Measurements from ENCODE around the gene KRT85. TPM values are rescaled to one million over a fixed set of nuclear protein-coding genes. Genes with fewer than 3 reads are reported as not detected.

The KRT85 gene
- total RNA-seq, 1 donor from 2014 or later = not detected

DNA sequence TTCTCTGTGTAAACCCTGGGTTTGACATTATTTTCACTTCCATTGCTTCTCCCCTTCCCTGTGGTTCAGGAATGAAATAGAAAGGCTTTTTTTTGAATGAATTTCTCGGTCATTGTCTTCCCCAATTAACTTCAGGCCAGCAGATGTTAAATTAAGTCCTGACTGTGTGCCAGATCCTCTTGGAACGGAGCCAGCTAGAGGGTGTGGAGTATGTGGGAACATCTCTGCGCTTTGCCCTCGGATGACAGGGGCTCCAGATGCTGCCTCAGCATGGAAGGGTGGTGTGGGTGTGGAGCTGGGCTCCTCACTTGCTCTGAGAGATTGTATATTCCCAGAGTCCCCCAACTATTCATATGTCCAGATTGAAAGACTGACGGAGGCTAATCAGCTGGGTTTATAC, 13.1 kb downstream of the KRT85 start:
- peaks cover 15% of the 10 kb centered on the region for H3K27me3 ChIP-seq (ENCODE audit: control insufficient read depth, insufficient read depth, low read length)
- no peak for DNase-seq (ENCODE audit: low read depth)

DNA sequence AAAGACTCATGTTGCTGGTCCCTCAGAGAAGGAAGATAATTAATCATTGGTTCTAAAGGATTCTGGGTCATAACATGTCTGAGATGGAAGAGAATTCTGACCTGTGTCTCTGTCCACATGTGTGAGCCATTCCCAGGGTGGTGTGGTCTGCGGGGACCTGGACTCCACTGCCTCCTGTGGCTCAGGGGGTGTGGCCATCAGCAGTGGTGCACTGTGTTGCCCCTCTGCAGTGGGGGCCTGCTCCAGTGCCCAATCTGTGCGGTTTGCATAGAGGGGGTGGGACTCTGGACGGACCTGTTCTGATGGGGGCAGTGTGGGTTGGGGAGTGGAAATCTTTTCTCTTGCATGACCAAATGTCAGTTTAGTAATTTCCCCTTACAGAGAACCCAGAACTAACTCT, 13.5 kb downstream of the KRT85 start:
- Histone ChIP-seq H3K36me3 (ENCODE audit: control insufficient read depth, insufficient read depth, low read length) (no peaks in the 10 kb centered on the region), H3K4me3 (ENCODE audit: low read depth, low read length) (no peak overlapping the region), H3K27me3 (ENCODE audit: control insufficient read depth, insufficient read depth, low read length) (peaks cover 15% of the 10 kb centered on the region)
- DNase-seq (ENCODE audit: low read depth) = no peak
- TF ChIP-seq, protein P1, sequence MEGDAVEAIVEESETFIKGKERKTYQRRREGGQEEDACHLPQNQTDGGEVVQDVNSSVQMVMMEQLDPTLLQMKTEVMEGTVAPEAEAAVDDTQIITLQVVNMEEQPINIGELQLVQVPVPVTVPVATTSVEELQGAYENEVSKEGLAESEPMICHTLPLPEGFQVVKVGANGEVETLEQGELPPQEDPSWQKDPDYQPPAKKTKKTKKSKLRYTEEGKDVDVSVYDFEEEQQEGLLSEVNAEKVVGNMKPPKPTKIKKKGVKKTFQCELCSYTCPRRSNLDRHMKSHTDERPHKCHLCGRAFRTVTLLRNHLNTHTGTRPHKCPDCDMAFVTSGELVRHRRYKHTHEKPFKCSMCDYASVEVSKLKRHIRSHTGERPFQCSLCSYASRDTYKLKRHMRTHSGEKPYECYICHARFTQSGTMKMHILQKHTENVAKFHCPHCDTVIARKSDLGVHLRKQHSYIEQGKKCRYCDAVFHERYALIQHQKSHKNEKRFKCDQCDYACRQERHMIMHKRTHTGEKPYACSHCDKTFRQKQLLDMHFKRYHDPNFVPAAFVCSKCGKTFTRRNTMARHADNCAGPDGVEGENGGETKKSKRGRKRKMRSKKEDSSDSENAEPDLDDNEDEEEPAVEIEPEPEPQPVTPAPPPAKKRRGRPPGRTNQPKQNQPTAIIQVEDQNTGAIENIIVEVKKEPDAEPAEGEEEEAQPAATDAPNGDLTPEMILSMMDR (IDR thresholded peaks at IDR 0.05; ENCODE audit: insufficient read depth, low read length, poor library complexity, severe bottlenecking) = no peak

More for the DNA sequence above, 13.1 kb downstream of the KRT85 start:
- Histone ChIP-seq H3K36me3 (ENCODE audit: control insufficient read depth, insufficient read depth, low read length) (no peaks in the 10 kb centered on the region), H3K4me3 (ENCODE audit: low read depth, low read length) (no peak overlapping the region)
- TF ChIP-seq, protein P1 (IDR thresholded peaks at IDR 0.05; ENCODE audit: insufficient read depth, low read length, poor library complexity, severe bottlenecking) = no peak

DNA sequence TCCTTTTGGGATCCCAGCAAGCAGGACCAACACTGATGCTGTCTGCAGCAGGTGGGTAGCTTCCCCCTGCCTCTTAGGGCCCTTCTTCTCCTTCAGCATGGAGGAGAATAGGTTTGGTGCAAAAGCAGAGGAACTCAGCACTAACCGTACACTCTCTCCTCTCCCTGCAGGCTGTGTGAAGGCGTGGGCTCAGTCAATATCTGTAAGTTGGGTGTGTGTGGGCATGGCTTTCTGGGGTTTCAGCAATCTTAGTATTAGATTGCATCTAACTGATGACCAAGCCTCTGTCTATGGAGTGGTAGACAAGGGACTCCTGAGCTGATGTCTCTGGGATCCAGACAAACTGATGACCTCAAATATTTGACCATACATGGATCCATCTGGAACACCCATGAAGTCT, 14.3 kb downstream of the KRT85 start:
- TF ChIP-seq, protein P1 (IDR thresholded peaks at IDR 0.05; ENCODE audit: insufficient read depth, low read length, poor library complexity, severe bottlenecking) = no peak
- Histone ChIP-seq H3K4me3 (ENCODE audit: low read depth, low read length) (no peak overlapping the region), H3K36me3 (ENCODE audit: control insufficient read depth, insufficient read depth, low read length) (no peaks in the 10 kb centered on the region), H3K27me3 (ENCODE audit: control insufficient read depth, insufficient read depth, low read length) (peaks cover 18% of the 10 kb centered on the region)
- no peak for DNase-seq (ENCODE audit: low read depth)

DNA sequence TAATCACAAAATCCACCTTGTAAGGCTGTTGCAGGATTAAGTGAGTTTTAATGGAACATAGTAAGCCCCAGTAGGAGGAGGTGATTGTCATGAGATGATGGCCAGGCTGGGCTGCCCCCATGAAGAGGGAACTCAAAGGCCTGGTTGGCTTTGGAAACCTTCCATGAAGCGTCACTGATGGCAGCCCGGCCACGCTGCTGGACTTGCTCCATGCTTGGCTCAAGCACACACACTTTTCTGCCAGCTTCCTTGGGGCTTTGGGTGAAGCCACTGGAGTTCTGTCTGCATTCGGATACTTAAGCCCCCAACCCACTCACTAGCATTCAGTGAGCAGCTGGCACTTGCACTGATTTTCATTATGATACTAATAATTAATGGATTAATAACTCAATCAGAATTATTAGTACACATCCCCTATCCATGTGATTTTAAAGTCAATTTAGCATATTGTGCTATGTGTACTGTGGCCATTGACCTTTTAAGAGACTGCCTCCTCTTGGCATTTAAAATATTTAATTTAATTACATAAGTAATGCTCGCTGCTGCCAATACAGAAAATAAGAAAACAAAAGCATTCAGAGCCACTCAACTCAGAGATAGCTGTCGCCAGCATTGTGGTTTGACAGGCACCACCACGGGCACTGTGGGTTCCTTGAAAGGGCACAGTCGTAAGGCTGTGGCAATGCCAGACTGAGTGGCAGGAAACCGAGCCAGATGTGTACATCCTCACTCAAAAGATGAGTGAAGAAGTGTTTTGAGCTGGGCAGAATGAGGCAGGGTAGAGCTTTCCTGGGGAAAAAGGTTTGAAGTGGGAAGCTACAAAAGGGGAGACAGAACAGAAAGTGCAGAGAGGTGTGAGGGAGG, 15.9 kb downstream of the KRT85 start:
- Histone ChIP-seq H3K27me3 (ENCODE audit: control insufficient read depth, insufficient read depth, low read length) (peaks cover 18% of the 10 kb centered on the region), H3K36me3 (ENCODE audit: control insufficient read depth, insufficient read depth, low read length) (no peaks in the 10 kb centered on the region), H3K4me3 (ENCODE audit: low read depth, low read length) (no peak overlapping the region)
- TF ChIP-seq, protein P1 (IDR thresholded peaks at IDR 0.05; ENCODE audit: insufficient read depth, low read length, poor library complexity, severe bottlenecking) = no peak
- no peak for DNase-seq (ENCODE audit: low read depth)

DNA sequence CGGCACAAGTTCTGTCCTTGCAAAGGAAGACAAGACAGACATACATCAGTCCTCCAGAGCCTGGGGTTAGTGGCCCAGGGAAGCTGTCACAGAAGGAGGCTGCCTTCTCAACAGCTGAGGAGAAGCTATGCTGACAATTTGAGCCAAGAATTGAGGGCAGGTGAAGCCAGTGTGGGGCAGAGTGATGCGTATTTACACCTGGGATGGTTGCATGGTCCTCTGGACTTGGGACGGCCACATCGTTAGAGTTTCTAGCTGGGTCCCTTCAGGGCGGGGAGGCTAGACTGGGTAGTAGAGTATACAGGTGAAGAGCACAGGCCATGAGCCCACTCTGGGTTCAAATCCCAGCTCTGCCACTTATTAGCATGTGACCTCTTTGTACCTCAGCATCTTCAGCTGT, 16.5 kb downstream of the KRT85 start:
- Histone ChIP-seq H3K4me3 (ENCODE audit: low read depth, low read length) (no peak overlapping the region), H3K27me3 (ENCODE audit: control insufficient read depth, insufficient read depth, low read length) (peaks cover 18% of the 10 kb centered on the region), H3K36me3 (ENCODE audit: control insufficient read depth, insufficient read depth, low read length) (no peaks in the 10 kb centered on the region)
- TF ChIP-seq, protein P1 (IDR thresholded peaks at IDR 0.05; ENCODE audit: insufficient read depth, low read length, poor library complexity, severe bottlenecking) = no peak
- DNase-seq (ENCODE audit: low read depth) = no peak
